Stimulated activated CD8-positive, alpha-beta memory T cell treated with anti-CD3 and anti-CD28 coated beads, Interleukin-15, amount 100 ng/mL, for 24 hours (primary cell): ENCODE data around the gene RARS1.
A peak's percentile ranks its signal among the peaks of the same experiment; 100 is the strongest.

Source experiments
- DNase-seq: peaks from one replicate; pipeline ENCODE4 v3.0.0-alpha.2; 2020; ENCODE audit warnings: low read depth

The RARS1 gene

GRCh38 chr5:168486136-168486879 lies at the start of gene RARS1:
RARS1 (plus strand) TSS chr5:168486471; CDS start chr5:168486499, 28 bp downstream.
- peak; percentile 80 for DNase-seq

- no peak for DNase-seq
Measured at GRCh38 chr5:168438349-168438748, 47.9 kb upstream of the RARS1 start.

GRCh38 chr5:168443533-168443932 lies 42.7 kb upstream of the RARS1 start:
- no peak for DNase-seq

- DNase-seq, result no peak
Measured at GRCh38 chr5:168443950-168444700, 42.1 kb upstream of the RARS1 start.

- DNase-seq, result no peak
Measured at GRCh38 chr5:168446983-168447619, 39.2 kb upstream of the RARS1 start.

GRCh38 chr5:168447808-168448207 lies 38.5 kb upstream of the RARS1 start:
- no peak for DNase-seq

GRCh38 chr5:168449166-168449565 lies 37.1 kb upstream of the RARS1 start:
- no peak for DNase-seq

GRCh38 chr5:168451565-168451964 lies 34.7 kb upstream of the RARS1 start:
- no peak for DNase-seq

GRCh38 chr5:168455201-168455600 lies 31.1 kb upstream of the RARS1 start:
- no peak for DNase-seq

GRCh38 chr5:168457542-168457941 lies 28.7 kb upstream of the RARS1 start:
- no peak for DNase-seq

- DNase-seq, result no peak
Measured at GRCh38 chr5:168460606-168461005, 25.7 kb upstream of the RARS1 start.

- no peak for DNase-seq
Measured at GRCh38 chr5:168463081-168463480, 23.2 kb upstream of the RARS1 start.

- DNase-seq, result no peak
Measured at GRCh38 chr5:168464214-168464613, 22.1 kb upstream of the RARS1 start.

- DNase-seq, result no peak
Measured at GRCh38 chr5:168464641-168465040, 21.6 kb upstream of the RARS1 start.

GRCh38 chr5:168467755-168468330 lies 18.4 kb upstream of the RARS1 start:
- DNase-seq, result no peak

- no peak for DNase-seq
Measured at GRCh38 chr5:168468836-168469235, 17.4 kb upstream of the RARS1 start.

GRCh38 chr5:168469816-168470215 lies 16.5 kb upstream of the RARS1 start:
- no peak for DNase-seq

- DNase-seq, result no peak
Measured at GRCh38 chr5:168471785-168472184, 14.5 kb upstream of the RARS1 start.

GRCh38 chr5:168472329-168472728 lies 13.9 kb upstream of the RARS1 start:
- no peak for DNase-seq

GRCh38 chr5:168474319-168474718 lies 12.0 kb upstream of the RARS1 start:
- no peak for DNase-seq

- DNase-seq, result no peak
Measured at GRCh38 chr5:168477060-168477459, 9.2 kb upstream of the RARS1 start.

- no peak for DNase-seq
Measured at GRCh38 chr5:168479166-168479565, 7.1 kb upstream of the RARS1 start.

- DNase-seq, result no peak
Measured at GRCh38 chr5:168480601-168481000, 5.7 kb upstream of the RARS1 start.
